Loucy (cell line): Measurements from ENCODE around the gene JKAMP.

ENCODE experiments used
- EZH2phosphoT487 ChIP-seq: fragments of 200-600 bp; IDR thresholded peaks from 2 replicates; pipeline ENCODE4 v1.6.1; 2018; ENCODE audit warnings: antibody characterized with exemption, mild to moderate bottlenecking, moderate library complexity, borderline replicate concordance
- TF ChIP-seq, protein P1 (sequence below): fragments of 200-600 bp; sonication (generic); conservative IDR thresholded peaks from 2 replicates; pipeline ENCODE4 v1.5.1; 2014; ENCODE audit warnings: mild to moderate bottlenecking, antibody characterized with exemption, low read length

DNA sequence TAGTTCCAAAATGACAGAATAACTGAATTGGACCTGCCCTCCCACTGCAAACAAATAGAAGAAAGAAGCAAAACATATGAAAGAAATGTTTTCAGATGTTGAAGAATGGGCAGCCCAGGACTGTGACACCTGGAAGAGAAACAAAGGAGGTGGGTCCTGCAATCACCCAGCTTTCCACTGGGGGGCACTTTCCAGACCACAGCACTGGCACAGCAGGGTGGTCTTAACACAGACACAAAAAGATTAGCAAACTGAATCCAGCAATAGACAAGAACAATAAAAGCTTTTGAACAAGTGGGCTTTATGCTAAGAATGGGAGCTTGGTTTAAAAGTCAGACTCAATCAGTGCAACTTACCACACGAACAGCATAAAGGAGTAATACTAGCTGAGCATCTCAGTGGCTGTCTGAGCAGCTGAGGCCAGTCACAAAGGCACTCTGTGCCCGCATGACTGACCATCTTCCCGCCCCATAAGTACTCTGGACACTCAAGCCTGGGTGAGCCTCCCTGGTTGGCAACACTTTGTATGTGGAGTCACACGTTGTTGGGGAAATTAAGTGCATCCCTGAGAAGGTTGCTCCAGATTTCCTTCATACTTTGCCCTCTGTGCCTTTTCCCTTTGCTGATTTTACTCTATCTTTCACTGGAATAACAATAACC, 27.7 kb downstream of the JKAMP start:
- TF ChIP-seq, protein P1, sequence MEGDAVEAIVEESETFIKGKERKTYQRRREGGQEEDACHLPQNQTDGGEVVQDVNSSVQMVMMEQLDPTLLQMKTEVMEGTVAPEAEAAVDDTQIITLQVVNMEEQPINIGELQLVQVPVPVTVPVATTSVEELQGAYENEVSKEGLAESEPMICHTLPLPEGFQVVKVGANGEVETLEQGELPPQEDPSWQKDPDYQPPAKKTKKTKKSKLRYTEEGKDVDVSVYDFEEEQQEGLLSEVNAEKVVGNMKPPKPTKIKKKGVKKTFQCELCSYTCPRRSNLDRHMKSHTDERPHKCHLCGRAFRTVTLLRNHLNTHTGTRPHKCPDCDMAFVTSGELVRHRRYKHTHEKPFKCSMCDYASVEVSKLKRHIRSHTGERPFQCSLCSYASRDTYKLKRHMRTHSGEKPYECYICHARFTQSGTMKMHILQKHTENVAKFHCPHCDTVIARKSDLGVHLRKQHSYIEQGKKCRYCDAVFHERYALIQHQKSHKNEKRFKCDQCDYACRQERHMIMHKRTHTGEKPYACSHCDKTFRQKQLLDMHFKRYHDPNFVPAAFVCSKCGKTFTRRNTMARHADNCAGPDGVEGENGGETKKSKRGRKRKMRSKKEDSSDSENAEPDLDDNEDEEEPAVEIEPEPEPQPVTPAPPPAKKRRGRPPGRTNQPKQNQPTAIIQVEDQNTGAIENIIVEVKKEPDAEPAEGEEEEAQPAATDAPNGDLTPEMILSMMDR = peak; percentile 86
- TF ChIP-seq EZH2phosphoT487 = no peak
